GM18907 (cell line): ENCODE results near the gene CUL2.
"Not testable (repeated sequence)": the region's sequence is repeated elsewhere in the genome, so short reads cannot be mapped to it uniquely, and the experiment has no call there.

Experiments
- ATAC-seq: cut with Tn5 transposase; IDR thresholded peaks from one replicate; pipeline ENCODE4 v1.9.1; 2021; ENCODE audit warnings: mild to moderate bottlenecking, moderate library complexity; ENCODE audit not compliant: unreplicated experiment

CUL2 gene

DNA sequence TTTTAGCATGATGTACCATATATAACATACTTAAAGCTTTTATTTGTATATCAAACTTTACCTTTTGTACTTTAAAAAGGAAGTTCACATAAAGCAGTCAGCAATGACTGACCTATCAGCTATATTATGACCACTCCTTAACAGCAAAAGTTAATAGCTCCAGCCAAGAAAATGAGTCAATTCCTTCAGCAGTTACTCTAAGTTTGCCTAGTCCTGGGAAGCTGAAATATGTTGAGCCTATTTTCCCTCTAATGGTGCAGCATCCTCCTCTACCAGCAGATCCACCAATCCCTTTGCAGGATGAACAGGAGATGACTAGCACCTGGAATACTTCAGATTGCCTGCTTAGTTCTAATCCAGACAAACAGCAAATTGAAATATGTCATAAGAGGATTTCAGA lies 64.2 kb downstream of the CUL2 start:
- ATAC-seq, result no peak

DNA sequence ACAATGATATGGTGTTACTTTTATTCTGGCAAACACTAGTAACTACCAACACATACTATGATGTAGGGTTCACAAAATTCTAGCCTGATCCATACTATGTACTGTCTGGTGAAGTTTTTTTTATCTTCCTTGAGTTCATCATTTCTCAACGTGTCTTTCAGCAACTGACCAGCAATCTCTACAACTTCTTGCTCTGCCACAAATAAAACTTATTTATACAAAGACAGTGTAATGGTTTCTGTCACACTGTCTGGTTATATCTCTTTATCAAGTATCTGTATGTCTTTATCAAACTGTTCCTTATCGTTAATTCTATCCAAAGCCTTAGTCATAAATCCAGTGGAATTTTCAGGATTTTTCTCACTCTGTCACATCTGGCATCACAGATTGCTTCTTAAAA lies 69.7 kb downstream of the CUL2 start:
- ATAC-seq, result no peak

DNA sequence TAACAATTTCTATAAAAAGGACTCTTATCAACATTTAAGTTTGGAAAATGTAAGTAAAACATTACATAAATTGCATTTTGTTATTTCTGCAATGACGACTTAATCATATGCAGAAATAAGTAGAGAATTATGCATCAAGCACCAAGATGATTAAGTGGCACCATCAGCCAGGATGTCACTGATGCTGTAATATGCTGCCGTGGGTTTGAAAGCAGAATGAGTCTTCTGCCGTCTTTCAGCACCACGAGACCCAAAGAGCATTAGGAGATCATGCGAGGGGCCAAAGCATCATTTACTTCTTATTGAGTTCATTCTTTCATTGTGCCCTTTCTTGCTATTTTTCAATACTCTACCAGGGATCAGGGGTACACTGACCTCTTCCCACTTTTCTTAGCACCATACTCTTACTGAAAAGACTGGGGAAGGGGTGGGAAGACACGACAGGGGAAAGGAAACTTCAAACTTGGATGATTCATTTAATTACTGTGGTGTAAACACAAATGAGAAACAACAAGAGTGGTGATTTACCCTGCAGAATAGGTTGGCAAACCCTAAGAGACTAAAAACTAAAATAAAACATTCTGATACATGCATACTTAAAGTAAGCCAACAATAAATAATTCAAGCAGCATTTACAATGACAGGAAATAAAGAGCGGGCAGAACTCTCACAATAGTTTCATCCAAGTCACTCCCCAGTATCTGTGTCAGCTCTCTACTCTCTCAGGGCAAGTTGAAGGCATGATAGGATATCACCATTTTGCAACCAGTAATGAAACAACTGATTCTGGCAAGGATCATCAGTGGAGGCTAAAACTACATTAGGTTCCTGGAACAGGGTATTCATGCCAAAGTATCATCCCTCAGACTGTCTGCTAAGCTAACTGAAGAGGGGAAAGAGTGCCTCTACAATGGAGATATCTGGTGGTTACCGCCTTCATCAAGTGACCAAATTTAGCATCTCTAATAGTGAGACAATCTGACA lies 70.8 kb downstream of the CUL2 start:
- ATAC-seq, result no peak

DNA sequence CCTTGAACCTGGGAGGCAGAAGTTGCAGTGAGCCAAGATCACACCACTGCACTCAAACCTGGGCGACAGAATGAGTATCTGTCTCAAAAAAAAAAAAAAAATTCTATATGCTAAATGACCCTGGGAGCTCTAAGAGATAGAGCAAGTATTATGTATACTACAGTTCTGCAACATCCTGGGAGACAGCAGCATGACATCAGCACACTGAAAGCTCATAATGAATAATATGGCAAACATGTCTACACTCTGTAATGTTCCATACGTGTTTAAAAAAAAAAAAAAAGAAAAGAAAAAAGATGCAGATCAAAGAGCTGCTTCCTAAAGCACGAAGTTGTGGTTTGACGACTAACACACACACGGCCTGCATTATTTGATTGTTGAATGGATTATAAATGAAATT lies 72.5 kb downstream of the CUL2 start:
- ATAC-seq, result no peak

DNA sequence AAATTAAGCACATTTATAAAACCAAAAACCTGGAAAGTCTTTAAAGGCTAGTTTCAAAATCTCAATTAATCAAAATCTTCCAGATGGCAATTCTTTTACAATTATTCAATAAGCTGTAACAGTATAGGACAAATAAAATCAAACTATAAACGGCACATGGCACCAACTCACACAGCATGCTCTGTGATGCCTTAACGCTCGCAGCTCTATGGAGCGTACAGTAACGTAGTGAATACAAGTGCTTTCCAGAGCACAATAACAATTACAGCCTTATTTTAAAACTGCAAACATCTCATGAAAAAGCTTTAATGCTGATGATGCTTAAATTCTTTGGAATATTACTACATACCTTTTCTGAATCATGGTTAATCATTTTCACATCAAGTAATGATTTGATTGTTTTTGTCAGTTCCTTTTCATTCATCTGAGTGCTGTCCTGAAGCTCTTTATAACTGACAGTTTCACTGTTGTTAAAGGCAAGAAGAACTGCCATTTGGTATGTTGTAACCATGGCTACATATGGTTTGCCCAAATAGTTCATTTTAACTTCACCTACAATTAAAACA lies 74.2 kb downstream of the CUL2 start:
- no peak for ATAC-seq

DNA sequence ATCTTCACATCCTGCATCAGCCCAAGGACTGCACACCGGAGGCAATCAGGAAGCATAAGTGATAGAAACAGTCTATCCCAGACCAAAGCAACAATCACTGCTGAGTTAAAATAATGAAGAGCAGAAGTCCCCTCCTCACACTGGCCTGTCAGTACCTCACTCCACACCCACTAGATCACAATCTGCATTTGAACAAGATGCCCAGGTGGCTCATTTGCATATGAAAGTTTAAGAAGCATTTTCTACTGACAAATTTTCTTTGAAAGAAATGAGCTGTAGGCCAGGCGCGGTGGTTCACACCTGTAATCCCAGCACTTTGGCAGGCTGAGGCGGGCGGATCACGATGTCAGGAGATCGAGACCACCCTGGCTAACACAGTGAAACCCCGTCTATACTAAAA lies 77.4 kb downstream of the CUL2 start:
- ATAC-seq, result no peak

DNA sequence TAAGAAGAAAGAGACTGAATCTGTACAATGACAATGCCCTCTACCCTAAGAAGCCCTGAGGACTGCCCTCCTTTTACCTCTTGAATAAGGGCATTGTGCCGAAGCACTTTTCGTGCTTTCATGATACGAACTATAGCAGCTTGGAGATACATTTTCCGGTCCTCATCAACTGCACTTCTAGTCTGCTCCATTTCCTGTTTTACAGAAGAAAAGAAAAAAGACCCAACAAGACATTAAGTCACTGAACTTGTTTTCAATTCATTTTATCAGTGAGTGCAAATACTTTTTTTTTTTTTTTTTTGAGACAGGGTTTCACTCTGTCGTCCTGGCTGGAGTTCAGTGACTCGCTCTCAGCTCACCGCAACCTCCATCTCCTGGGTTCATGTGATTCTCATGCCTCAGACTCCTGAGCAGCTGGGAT lies 78.4 kb downstream of the CUL2 start:
- ATAC-seq, result no peak

DNA sequence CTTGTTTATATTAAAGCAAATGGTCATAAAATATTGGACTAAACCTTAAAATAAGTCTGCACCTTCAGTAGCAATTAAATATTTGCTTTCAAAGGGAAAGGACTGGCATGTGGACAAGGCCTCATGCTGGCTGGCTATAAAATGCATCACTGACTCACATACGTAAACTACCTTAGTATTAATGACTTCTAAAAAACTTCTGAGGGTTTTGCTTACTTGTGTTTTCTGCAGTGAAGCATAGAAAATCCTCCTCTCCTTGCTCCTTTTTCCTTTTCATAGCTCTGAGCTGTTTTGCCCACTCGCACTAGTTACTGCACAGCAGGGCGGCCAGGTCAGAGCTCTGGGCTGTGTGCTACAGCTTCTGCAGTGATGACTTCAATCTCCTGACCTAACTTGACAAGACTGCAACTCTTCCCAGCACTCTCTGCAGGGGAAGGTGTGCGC lies 82.3 kb downstream of the CUL2 start:
- no peak for ATAC-seq

DNA sequence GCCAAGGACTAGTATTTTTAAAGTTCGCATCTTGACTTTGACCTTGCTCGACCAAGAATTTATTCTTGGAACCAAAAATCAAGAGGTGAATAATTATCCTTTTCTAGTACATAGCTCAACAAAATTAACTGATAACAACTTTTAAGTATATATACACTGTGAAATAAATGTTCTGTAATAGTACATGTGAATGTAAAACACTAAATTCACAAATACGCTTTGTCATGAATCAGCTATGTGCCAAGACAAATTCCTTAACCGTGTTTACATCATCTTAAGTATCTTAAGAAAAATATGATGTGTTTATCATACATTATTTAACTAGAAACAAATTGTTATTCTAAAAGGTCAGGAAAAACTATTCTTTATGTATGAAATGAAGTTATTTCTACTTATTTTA lies 83.3 kb downstream of the CUL2 start:
- ATAC-seq, result no peak

DNA sequence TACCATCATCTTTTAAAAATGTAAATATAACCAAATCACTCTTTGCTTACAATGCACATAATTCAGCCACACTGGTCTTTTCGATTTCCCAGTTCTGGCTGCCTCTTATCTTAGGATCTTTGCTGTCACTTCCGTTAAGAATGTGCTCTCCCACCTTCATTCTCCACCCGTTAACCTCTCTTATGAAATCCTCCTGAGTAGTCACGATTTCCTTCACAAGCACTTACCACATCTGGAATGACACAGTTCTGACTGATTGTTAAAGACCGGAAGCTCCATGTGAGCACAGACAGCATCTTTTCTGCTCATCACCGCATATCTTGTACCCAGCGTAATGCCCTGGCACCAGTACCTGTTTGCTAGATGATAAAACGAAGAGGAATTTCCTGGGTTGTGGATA lies 84.3 kb downstream of the CUL2 start:
- no peak for ATAC-seq

DNA sequence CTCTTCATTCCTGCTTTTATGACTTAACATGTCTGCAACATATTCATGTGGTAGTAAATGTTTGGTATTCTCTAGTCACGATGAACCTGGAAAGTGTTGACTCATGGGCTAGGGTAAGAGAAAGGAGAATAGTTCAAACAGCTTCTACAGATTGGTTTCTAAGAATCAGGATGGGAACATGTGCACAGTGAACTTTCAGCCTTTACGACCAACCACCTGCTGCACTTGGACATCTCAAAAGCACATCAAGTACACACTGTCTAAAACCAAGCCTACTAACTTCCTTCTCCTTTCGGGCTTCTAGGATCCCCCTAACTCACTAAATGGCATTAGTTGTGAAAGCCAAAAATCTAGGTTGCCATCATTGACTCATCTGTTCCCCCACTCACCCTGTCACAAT lies 85.5 kb downstream of the CUL2 start:
- ATAC-seq, result no peak

DNA sequence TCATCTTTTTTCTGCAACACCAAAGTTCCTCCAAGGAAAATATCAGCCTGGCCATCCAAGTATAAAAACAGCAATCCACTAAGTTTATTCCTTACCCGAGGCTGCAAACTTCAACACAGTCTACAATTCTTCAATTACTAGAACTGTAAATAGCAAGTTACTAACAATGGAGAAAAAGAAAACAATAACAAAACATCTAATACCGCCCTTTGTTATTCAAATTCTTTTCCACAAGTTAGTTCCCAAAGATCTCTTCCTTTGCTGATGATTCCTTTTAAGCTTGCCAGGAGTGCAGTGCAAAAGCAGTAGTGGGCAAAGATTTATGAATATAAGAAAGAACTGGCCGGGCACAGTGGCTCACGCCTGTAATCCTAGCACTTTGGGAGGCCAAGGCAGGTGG lies 86.2 kb downstream of the CUL2 start:
- no peak for ATAC-seq

DNA sequence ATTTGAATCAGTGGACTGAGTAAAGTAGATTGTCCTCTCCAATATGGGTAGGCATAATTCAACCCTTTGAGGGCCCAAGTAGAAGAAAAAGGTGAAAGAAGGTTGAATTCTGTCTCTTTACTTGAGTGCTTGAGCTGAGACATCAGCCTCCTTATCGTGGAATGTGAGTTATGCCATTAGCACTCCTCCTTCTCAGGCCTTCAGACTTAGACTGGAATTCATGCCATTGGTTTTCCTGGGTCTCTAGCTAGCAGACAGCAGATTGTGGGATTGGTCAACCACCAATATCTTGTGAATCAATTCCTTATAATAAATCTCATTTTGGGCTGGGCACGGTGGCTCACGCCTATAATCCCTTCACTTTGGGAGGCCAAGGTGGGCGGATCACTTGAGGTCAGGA lies 89.2 kb downstream of the CUL2 start:
- ATAC-seq, result no peak

DNA sequence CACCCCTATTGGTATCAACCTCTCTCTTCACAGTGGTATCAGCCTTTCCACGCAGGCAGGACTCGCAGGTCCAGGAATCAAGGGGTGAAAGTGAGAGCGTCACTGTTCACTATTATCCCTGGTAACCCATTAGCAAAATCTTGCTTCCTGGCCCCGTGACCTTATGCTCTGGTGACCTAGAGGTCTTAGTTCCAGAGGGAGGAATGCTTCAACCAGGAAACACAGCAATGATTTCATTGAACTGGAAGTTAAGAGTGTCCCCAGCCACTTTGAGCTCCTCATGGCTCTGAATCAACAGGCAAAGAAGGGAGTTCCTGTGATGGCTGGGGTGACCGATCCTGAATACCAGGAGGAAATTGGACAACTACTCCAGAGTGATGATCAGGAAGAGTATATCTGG lies 90.6 kb downstream of the CUL2 start:
- ATAC-seq, result no peak

DNA sequence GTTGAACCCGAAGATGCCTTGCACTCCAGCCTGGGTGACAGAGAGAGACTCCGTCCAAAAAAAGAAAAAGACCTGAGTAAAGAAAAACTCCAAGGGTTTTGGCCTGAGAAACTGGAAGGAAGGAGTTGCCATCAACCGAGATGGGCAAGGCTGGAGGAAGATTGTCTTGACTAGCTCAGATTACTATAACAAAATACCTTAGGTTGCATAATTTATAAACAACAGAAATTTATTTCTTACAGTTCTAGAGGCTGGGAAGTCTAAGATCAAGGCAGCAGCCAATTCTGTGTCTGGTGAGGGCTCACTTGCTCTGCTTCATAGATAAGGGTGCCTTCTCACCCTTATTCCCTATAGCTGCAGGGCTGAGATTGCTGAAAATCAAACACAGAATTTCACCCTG lies 91.2 kb downstream of the CUL2 start:
- ATAC-seq, result no peak

DNA sequence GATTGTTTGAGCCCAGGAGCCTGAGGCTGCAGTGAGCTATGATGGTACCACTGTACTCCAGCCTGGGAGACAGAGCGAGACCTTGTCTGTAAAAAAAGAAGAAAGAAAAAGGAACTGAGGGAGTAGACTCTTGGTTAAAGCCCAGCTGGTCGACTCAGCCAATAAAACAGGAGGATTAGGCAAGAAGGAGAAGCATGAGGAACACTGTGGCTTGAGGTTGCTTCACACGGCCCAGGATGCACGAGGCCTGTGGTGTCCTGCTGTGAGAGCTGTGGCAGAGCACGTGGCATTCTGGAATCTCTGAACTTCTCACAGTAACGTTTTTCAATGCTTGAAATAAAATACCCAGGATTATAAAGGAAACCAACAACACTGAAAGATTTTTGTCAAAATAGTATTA lies 93.3 kb downstream of the CUL2 start:
- no peak for ATAC-seq

DNA sequence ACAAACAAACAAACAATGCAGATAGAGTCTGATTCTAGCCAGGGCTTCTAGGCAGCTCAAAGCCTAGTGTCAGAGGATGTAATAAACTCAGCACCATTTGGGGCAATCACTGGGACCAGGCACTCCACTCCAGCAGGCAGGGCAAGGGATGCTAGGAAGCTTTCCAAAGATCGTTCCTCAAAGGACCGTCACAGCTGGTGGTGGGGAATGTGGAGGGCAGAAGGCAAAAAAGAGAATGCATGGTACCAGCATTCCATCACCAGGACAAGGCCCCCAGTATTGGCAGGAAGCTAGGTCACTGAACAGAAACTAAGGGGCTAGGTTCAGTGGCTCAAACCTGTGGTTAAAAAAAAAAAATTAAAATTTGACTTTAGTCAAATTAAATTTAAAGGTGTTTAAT lies 94.2 kb downstream of the CUL2 start:
- no peak for ATAC-seq

DNA sequence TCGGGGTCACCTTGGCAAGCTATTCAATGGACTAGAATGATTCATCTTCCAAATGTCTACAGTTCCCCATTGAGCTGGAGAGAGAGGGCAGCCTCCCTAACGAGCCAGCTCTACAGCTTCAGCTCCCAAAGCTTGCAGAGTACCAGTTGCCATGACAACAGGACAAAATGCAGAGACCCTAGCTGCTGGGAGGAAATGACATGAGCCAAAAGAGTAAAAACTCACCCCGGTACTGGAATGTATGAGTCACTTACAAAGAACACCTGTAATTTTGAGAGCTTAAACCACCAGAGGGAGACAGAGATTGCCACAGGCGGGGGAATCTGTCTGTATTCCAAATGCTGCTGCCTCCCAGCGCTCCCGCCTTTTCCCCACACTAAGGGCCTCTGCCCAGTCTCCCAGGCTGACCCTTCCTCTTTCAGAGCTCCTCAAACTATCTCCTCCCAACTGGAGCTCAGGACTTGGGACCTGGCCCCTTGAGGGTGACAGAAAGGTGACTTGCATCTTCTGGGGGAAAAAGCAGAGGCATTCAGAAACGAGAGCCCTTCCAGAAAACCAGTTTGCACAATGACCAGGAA lies 95.5 kb downstream of the CUL2 start:
- ATAC-seq, result peak; percentile 89

DNA sequence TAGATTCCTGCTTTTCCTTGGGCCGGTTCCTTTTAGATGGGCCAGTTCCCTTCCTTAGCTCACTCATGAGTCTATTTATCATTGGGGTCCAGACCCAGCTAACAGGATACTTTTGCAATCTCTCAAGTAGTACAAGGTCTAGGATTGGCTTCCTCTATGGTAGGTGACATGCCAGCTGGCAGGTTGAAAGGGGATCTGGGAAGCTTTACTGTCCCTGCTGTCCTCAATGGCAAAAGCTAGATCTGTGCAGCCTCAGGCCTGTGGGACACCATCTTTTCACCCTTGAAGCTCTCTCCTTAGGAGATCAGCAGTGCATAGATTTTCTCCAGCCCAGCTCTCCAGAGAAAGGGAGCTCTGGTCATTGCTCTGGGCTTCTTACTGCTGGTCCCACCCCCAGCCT lies 96.4 kb downstream of the CUL2 start:
- ATAC-seq, result no peak

DNA sequence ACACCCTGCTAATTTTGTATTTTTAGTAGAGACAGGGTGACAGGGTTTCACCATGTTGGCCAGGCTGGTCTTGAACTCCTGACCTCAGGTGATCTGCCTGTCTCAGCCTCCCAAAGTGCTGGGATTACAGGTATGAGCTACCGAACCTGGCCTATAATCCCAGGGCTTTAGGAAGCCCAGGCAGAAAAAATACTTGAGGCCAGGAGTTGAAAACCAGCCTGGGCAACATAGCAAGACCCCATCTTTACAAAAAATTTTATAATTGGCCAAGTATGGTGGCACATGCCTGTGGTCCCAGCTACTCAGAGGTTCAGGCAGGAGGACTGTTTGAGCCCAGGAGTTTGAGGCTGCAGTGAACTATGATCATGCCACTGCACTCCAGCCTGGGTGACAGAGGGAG lies 99.0 kb downstream of the CUL2 start:
- ATAC-seq, result not testable (repeated sequence)

DNA sequence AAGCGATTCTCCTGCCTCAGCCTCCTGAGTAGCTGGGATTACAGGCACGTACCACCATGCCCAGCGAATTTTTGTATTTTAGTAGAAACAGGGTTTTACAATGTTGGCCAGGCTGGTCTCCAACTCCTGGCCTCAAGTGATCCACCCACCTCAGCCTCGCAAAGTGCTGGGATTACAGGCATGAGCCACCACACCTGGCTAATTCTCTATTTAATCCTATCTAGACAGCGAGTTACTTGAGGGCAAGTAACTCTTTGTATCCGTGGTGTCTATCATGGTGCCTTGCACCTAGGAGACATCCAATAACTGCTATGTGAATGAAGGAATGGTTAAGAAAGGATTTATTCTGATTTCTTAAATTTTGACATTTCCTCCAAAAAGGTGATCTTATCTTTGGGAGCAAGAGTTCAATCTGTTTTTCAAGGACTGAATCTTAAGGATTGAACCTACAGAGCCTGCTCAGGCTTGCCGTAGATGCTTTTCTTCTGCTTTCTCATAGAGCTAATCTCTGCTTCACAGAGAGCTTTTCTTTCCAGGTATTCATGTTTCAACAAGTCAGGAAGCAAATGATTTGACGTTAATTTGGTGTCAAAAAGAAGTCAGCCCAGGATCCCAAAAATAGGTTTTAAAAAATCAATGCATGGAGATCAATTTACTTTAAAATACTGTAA lies 101.6 kb downstream of the CUL2 start:
- no peak for ATAC-seq

DNA sequence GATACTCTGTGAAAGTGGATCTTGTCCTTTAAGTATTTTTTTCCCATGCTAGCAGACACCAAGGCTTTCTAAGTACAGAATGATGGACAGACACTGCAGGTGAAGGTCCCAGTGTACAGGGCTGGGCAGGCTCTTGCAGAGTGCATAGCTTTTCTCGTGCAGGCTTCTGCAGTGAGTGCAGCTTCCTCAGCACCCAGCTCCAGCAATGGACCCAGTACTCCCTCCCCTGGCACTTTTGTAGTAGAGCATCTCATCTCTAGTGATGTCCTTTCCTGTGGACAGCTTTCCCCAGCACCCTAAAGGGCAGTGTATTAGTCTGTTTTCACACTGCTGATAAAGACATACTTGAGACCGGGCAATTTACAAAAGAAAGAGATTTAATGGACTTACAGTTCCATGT lies 104.3 kb downstream of the CUL2 start:
- ATAC-seq, result no peak
